ENCODE results near the gene UBAC2. TPM values are rescaled to one million over a fixed set of nuclear protein-coding genes. Genes with fewer than 3 reads are reported as not detected.

The UBAC2 gene
- total and polyA plus RNA-seq, 4 donors, result 32.9 to 42.3 (median 35.3) TPM

- no peak for DNase-seq (ENCODE audit: low spot score)
- Histone ChIP-seq H3K4me3 (ENCODE audit: low read depth in 1 of 3, low read length in 3 of 3) (no peak overlapping the region), H3K9ac (ENCODE audit: low read depth in 1 of 2, low read length in 2 of 2) (no peak overlapping the region), H3K27me3 (ENCODE audit: control insufficient read depth in 4 of 4, insufficient read depth in 4 of 4, low read length in 3 of 4) (no peaks in the 10 kb centered on the region), H3K9me3 (ENCODE audit: control insufficient read depth in 4 of 4, low read length in 3 of 4) (no peaks in the 10 kb centered on the region), H3K36me3 (ENCODE audit: control insufficient read depth in 4 of 4, insufficient read depth in 3 of 4, low read depth in 1 of 4, low read length in 3 of 4) (peaks cover 3 to 24% (median 10%) of the 10 kb centered on the region in 4 donors), H3K27ac (ENCODE audit: low read depth in 1 of 2, low read length in 2 of 2) (no peak overlapping the region), H3K4me1 (ENCODE audit: control insufficient read depth in 4 of 4, insufficient read depth in 4 of 4, low read length in 3 of 4) (no peaks in the 10 kb centered on the region)
- TF ChIP-seq JUND (IDR thresholded peaks at IDR 0.05), result no peak
- no peak for TF ChIP-seq EGR1 (IDR thresholded peaks at IDR 0.05; ENCODE audit: low read depth in 2 of 2)
- no peak for TF ChIP-seq SP1 (IDR thresholded peaks at IDR 0.05)
- TF ChIP-seq TAF1 (conservative IDR thresholded peaks at IDR 0.05), result no peak
- no peak for TF ChIP-seq GABPA (IDR thresholded peaks at IDR 0.05 in 1 of 2, conservative IDR thresholded peaks at IDR 0.05 in 1 of 2)
- TF ChIP-seq YY1 (IDR thresholded peaks at IDR 0.05), result no peak
- no peak for TF ChIP-seq HNF4A (conservative IDR thresholded peaks at IDR 0.05)
- no peak for TF ChIP-seq CTCF (IDR thresholded peaks at IDR 0.05; ENCODE audit: low read depth, low read length, missing input control)
- TF ChIP-seq RXRA (IDR thresholded peaks at IDR 0.05), result no peak
- no peak for TF ChIP-seq ATF3 (IDR thresholded peaks at IDR 0.05)
- TF ChIP-seq REST (IDR thresholded peaks at IDR 0.05), result no peak
- no peak for TF ChIP-seq HNF4G (IDR thresholded peaks at IDR 0.05)
- TF ChIP-seq RAD21 (IDR thresholded peaks at IDR 0.05), result no peak
- TF ChIP-seq NR2F2 (IDR thresholded peaks at IDR 0.05), result no peak
- no peak for TF ChIP-seq FOXA1 (IDR thresholded peaks at IDR 0.05)
- TF ChIP-seq MAX (IDR thresholded peaks at IDR 0.05), result no peak
- over 99% methylated on average over 2 of the region's 2 CpGs for WGBS
Observed at GRCh38 chr13:99350191-99350590, 149.5 kb downstream of the UBAC2 start.

- DNase-seq (ENCODE audit: low spot score), result no peak
- Histone ChIP-seq H3K36me3 (ENCODE audit: control insufficient read depth in 4 of 4, insufficient read depth in 3 of 4, low read depth in 1 of 4, low read length in 3 of 4) (peaks cover 3 to 31% (median 8%) of the 10 kb centered on the region in 4 donors), H3K9me3 (ENCODE audit: control insufficient read depth in 4 of 4, low read length in 3 of 4) (no peaks in the 10 kb centered on the region)
Observed at GRCh38 chr13:99351772-99352171, 151.1 kb downstream of the UBAC2 start.

More at GRCh38 chr13:99351772-99352171, 151.1 kb downstream of the UBAC2 start:
- Histone ChIP-seq H3K4me3 (ENCODE audit: low read depth in 1 of 3, low read length in 3 of 3) (no peak overlapping the region), H3K9ac (ENCODE audit: low read depth in 1 of 2, low read length in 2 of 2) (no peak overlapping the region), H3K4me1 (ENCODE audit: control insufficient read depth in 4 of 4, insufficient read depth in 4 of 4, low read length in 3 of 4) (peaks cover 0 to 11% (median 1%) of the 10 kb centered on the region in 4 donors), H3K27me3 (ENCODE audit: control insufficient read depth in 4 of 4, insufficient read depth in 4 of 4, low read length in 3 of 4) (no peaks in the 10 kb centered on the region), H3K27ac (ENCODE audit: low read depth in 1 of 2, low read length in 2 of 2) (no peak overlapping the region)
- no peak for TF ChIP-seq HNF4G (IDR thresholded peaks at IDR 0.05)
- TF ChIP-seq EGR1 (IDR thresholded peaks at IDR 0.05; ENCODE audit: low read depth in 2 of 2), result no peak
- TF ChIP-seq YY1 (IDR thresholded peaks at IDR 0.05), result no peak
- WGBS, result 87% methylated on average over 4 of the region's 4 CpGs
